GM18858 (cell line): ENCODE results near the gene CABP4.
"Not testable (repeated sequence)": the region's sequence is repeated elsewhere in the genome, so short reads cannot be mapped to it uniquely, and the experiment has no call there.

Source experiments
- ATAC-seq: cut with Tn5 transposase; IDR thresholded peaks from one replicate; pipeline ENCODE4 v1.9.1; 2021; ENCODE audit not compliant: unreplicated experiment

CABP4 gene

DNA sequence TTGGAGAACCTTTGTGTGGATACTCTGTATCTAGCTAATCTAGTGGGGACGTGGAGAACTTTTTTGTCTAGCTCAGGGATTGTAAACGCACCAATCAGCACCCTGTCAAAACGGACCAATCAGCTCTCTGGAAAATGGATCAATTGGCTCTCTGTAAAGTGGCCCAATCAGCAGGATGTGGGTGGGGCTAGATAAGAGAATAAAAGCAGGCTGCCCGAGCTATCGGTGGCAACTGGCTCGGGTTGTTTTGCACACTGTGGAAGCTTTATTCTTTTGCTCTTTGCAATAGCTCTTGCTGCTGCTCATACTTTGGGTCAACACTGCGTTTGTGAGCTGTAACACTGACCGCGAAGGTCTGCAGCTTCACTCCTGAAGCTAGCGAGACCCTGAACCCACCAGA is 21.5 kb downstream of the CABP4 start:
- not testable (repeated sequence) for ATAC-seq

- not testable (repeated sequence) for ATAC-seq
Measured at GRCh38 chr11:67477344-67478050, 22.3 kb downstream of the CABP4 start.

GRCh38 chr11:67482275-67482826 is 27.2 kb downstream of the CABP4 start:
- ATAC-seq, result no peak

DNA sequence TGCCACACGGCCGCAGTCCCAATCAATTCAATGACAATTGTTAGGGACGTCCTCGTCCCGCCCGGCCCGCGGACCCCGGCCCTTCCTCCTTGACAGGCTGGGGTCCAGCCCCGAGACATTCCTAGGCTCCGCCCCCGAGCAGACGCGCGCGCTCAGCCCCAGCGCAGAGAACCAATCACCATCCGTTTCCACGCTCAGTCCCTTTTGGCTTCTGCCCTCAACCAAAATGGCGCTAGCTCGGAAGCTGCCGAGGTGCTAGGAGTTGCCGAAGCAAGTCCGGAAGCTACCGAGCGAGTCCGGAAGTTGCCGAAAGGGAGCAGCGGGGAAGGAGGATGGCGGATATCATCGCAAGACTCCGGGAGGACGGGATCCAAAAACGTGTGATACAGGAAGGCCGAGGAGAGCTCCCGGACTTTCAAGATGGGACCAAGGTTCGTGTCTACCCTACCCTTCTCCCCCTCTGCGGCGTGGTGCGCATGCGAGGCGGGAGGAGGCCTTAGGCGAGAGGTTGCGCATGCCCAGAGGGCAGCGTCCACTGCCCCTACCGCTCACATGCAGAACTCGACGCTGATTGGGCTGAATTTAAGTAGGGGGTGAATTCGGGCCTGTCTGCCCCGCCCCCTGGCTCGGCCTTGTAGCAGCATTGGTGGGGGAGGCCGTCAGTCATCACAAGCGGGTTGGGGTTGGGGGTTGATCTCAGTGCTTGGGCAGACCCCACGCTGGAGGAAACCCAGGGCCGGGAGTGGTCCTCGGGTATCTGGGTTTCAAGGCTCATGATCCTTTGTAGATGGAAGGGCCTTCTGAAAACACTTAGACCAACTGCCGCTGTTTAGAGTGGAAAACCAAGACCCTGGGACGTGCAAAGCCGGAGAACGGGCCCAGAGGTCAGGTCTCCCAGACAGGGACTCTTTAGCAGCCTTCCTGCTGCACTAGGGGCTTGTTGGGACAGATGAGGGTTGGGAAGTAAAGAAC is 28.0 kb downstream of the CABP4 start, which contains the start of gene AIP:
TSS of gene AIP (plus strand) at position 200 of the 972 bp plus-strand sequence. CDS start at position 333, 133 bp downstream.
- peak; percentile 54 for ATAC-seq

- no peak for ATAC-seq
Measured at GRCh38 chr11:67483831-67484665, 28.9 kb downstream of the CABP4 start.

GRCh38 chr11:67484847-67485311 is 29.7 kb downstream of the CABP4 start:
- no peak for ATAC-seq

GRCh38 chr11:67485873-67486361 is 30.8 kb downstream of the CABP4 start:
- not testable (repeated sequence) for ATAC-seq

DNA sequence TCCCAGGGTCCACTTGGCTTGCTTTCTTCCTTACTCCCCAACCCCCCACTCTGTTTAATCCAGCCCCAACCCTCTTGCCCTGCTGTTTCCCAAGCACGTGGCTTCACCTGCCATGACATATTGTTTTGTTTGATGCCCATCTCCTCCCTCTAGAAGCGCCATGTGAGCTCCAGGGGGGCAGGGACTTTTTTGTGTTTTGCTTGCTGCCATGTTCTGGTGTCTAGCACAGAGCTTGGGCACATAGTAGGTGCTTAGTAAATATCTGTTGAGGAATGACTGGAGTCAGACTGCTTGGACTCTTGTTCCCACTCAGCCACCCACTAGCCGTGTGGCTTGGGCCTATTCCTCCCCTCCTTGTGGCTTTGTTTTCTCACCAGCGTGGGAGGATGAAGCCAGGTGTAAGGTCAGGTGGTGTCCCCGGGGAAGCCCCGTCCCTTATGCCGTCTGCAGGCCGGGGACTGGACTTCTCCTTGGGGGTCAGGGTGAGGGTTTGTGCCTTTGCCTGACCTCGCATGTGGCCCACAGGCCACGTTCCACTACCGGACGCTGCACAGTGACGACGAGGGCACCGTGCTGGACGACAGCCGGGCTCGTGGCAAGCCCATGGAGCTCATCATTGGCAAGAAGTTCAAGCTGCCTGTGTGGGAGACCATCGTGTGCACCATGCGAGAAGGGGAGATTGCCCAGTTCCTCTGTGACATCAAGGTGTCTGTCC is 31.5 kb downstream of the CABP4 start:
- ATAC-seq, result no peak

DNA sequence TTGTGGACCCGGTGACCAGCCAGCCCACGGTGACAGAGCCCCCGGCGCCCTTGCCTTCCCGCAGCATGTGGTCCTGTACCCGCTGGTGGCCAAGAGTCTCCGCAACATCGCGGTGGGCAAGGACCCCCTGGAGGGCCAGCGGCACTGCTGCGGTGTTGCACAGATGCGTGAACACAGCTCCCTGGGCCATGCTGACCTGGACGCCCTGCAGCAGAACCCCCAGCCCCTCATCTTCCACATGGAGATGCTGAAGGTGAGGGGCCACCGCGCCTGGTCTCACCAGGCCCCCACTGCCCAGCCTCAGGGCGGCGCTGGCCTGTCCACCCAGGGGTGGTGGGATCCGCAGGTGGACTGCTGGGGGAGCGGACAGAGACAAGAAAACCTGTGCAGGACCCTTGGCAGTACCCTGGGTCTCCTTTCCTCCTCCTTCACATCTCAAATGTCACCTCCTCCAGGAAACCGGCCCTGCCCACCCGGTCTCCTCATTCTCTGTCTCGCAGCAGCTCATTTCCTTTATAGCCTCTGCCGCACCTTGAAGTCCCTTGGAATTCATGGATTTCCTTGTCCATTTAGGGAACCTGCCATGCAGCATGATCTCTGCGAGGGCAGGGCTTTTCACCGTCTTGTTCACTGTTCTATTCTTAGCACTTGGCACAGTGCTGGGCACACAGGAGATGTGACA is 34.2 kb downstream of the CABP4 start:
- no peak for ATAC-seq

DNA sequence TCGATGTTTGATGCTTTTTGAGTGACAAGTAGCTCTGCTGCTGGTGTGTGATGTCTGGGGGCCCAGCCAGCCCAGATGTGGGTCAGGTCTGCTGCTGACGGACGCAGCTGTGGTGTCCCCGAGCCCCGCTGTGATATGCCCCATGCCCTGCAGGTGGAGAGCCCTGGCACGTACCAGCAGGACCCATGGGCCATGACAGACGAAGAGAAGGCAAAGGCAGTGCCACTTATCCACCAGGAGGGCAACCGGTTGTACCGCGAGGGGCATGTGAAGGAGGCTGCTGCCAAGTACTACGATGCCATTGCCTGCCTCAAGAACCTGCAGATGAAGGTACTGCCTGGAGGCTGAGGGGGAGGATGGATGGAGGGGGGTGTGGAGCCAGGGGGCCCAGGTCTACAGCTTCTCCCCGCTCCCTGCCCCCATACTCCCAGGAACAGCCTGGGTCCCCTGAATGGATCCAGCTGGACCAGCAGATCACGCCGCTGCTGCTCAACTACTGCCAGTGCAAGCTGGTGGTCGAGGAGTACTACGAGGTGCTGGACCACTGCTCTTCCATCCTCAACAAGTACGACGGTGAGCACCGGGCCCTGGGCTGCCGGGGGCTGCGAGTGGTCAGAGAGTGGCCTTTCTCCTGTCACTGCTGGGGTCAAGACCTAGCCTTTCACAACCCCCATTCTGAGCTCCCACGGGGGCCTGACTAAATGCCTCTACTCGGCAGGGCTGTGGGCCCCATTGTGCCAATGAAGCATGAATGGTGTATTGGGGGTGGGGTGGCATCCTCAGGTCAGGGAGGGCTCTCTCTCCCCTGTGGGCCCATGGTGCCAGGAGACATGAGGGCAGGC is 35.0 kb downstream of the CABP4 start:
- no peak for ATAC-seq

- ATAC-seq, result no peak
Measured at GRCh38 chr11:67490727-67491065, 35.5 kb downstream of the CABP4 start.

DNA sequence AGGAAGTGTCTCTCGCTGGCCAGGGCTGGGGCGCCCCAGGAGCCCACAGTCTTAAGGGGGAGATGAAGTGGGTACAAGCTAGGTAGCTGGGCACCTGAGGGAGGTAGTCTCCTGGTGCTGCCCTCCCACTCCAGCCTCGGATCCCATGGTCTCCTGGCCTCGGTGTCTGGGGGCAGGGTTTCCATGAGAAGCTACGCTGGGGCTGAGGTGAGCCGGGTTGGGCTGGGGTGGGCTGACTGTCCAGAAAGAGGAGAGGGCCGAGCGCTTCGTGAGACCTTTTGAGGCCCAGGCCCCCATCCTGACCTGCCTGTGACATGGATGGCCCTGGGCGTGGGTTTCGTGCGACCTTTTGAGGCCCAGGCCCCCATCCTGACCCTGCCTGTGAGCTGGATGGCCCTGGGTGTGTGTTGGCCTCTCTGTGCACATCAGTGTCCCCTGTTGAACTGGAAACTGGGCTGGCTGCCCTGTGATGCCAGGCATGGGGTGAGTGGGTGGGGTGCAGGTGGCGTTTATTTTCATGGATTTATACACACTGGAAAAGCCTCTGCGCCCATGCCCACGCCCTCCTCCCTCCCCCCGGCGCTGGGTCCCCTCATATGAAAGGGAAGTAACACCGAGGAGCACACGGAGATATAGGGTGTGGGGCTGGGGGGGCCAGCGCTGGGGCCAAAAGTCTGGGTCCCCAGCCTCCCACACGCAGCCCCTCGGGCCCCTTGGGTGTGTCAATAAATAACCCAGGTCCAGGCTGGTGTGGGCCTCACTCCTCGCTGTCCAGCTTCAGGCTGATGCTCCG is 36.3 kb downstream of the CABP4 start:
- no peak for ATAC-seq

DNA sequence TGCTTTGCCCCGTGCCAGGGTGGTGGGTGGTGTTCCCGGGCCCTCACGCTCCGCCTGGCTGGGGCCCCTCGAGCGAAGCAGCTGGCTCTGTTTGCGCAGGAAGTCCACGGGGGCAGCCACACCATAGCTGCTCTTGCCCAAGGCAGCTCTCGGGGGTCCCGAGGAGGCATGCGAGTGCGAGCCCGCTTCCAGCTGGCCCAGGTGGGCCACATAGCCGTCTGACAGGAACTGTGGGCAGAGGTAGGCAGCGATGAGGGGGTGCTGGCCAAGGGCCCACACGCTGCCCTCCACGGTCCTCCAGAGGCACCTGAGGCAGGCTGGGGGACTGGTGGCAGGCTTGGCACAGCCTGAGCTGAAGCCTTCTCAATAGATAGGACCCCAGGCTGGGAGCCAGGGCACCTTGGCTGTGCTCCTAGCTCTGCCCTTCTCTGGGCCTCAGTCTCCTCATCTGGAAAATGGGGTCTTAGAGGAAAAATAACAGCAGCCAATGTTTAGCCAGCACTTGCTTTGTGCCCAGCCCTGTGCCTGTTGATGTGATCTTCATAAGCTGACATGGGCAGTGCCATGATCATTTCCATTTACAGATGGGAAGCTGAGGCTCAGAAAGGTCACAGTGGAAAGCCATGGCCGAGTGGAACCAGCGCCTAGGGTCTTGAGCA is 37.0 kb downstream of the CABP4 start:
- no peak for ATAC-seq

GRCh38 chr11:67492801-67493547 is 37.8 kb downstream of the CABP4 start:
- ATAC-seq, result no peak

GRCh38 chr11:67493548-67494370 is 38.6 kb downstream of the CABP4 start:
- ATAC-seq, result no peak
